Gastroesophageal sphincter (tissue), 3 donors: ENCODE data around the gene SH3RF2.

Experiments used
- CTCF ChIP-seq, 4 experiments: fragments of 200-600 bp in 2 of 4; fragments of 450-650 bp in 2 of 4; sonication (generic) in 1 of 4; IDR thresholded peaks; one replicate each; pipeline ENCODE4 v1.5.1; 2017 to 2019; ENCODE audit warnings: antibody characterized with exemption in 4 of 4, mild to moderate bottlenecking in 2 of 4, moderate library complexity in 2 of 4
- EP300 ChIP-seq: sonication (generic); formaldehyde crosslinking; IDR thresholded peaks from one replicate; pipeline ENCODE4 v1.6.1; 2017; ENCODE audit warnings: antibody characterized with exemption, mild to moderate bottlenecking
- POLR2A ChIP-seq, 2 donors: fragments of 450-650 bp; IDR thresholded peaks; one replicate each; pipeline ENCODE4 v1.6.1; 2017; ENCODE audit warnings: antibody characterized with exemption in 2 of 2, mild to moderate bottlenecking in 2 of 2, moderate library complexity in 1 of 2

GRCh38 chr5:146000072-146000471, 63.7 kb downstream of the SH3RF2 start:
- TF ChIP-seq POLR2A (IDR thresholded peaks at IDR 0.05) (no peak), CTCF (IDR thresholded peaks at IDR 0.05) (no peak), EP300 (no peak)
